ENCODE data around the gene FITM2.

The FITM2 gene, protein sequence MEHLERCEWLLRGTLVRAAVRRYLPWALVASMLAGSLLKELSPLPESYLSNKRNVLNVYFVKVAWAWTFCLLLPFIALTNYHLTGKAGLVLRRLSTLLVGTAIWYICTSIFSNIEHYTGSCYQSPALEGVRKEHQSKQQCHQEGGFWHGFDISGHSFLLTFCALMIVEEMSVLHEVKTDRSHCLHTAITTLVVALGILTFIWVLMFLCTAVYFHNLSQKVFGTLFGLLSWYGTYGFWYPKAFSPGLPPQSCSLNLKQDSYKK

DNA sequence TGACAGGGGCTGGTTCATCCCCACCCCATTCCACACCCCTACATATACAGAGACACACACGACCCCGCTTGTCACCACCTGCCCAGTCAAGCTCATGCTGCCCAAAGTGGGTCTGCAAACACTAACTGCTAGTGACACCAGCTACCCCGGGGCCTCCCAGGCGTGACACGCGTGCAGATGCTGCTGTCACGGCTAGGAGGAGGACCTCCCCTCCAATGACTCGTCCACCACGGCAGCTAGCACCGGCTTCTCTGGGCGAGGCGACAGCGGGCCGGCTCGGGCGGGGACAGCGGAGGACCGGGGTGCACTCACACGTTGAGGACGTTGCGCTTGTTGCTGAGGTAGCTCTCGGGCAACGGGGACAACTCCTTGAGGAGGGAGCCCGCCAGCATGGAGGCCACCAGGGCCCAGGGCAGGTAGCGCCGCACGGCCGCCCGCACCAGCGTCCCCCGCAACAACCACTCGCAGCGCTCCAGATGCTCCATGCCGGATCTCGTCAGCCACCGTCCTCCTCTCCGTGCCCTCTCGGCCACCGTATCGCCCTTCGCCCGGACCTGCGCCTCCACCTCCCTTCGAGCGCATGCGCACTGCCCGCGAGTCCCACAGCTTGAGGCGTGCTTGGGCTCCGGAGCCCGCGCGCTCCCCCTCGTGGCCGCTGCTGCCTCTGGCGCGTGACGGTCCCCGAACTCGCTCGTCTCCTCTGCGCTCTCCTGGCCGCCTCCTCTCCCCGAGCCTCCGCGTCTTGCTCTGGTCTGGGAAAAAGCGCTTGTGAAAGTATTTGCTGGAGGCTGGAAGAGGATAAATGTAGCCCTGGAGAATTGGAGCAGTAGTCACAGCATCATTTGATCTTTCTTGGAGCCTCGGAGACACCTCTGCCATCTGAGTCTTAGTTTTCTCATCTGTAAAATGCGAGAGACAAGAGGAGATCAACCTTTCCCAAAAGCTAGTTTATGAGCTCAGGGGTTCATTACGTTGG is at the start of gene FITM2:
FITM2 (minus strand) TSS at position 539 of the 976 bp plus-strand sequence; CDS start at position 485, 54 bp downstream.
- TF ChIP-seq CTCF (IDR thresholded peaks at IDR 0.05; ENCODE audit: borderline replicate concordance, insufficient read depth, low read depth, low read length): peak; percentile 98
- peak within 1 kb of the TSS; percentile 67 for H3K4me3 ChIP-seq (ENCODE audit: low read depth, low read length)

- TF ChIP-seq CTCF (IDR thresholded peaks at IDR 0.05; ENCODE audit: borderline replicate concordance, insufficient read depth, low read depth, low read length): no peak
- H3K4me3 ChIP-seq (ENCODE audit: low read depth, low read length): no peak overlapping the region
Observed at GRCh38 chr20:44360221-44360620, 49.2 kb upstream of the FITM2 start.

GRCh38 chr20:44358776-44359175 is 47.8 kb upstream of the FITM2 start:
- no peak for TF ChIP-seq CTCF (IDR thresholded peaks at IDR 0.05; ENCODE audit: borderline replicate concordance, insufficient read depth, low read depth, low read length)
- H3K4me3 ChIP-seq (ENCODE audit: low read depth, low read length): no peak overlapping the region

GRCh38 chr20:44357555-44358125 is 46.6 kb upstream of the FITM2 start:
- TF ChIP-seq CTCF (IDR thresholded peaks at IDR 0.05; ENCODE audit: borderline replicate concordance, insufficient read depth, low read depth, low read length): no peak
- H3K4me3 ChIP-seq (ENCODE audit: low read depth, low read length): no peak overlapping the region

GRCh38 chr20:44357020-44357419 is 46.0 kb upstream of the FITM2 start:
- no peak overlapping the region for H3K4me3 ChIP-seq (ENCODE audit: low read depth, low read length)
- no peak for TF ChIP-seq CTCF (IDR thresholded peaks at IDR 0.05; ENCODE audit: borderline replicate concordance, insufficient read depth, low read depth, low read length)

DNA sequence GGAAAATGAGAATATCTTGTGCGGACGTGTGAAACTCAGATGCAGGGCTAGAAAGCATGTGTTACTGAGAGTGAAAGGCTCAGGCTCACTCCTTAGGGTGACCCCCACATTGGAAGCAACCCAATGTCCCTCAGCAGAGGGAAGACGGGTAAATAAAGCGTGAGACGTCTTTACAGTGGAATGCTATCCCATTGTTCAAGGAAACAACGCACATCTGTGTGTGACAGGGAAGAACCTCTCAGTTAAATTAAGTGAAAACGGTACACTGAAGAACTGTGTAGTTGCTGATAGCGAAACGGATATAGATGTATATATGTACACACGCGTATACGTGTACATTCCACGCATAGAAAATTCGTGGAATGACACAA is 45.3 kb upstream of the FITM2 start:
- no peak overlapping the region for H3K4me3 ChIP-seq (ENCODE audit: low read depth, low read length)
- no peak for TF ChIP-seq CTCF (IDR thresholded peaks at IDR 0.05; ENCODE audit: borderline replicate concordance, insufficient read depth, low read depth, low read length)

Measured in GM12875 (cell line).